SKM-1 (cell line): ENCODE measurements around the gene CARMIL1.
"Not testable (repeated sequence)": the region's sequence is repeated elsewhere in the genome, so short reads cannot be mapped to it uniquely, and the experiment has no call there.

Source experiments
- DNase-seq: peaks from one replicate; lab custom pipeline; 2025; ENCODE audit not compliant: unreplicated experiment; lab: John Stamatoyannopoulos, UW

CARMIL1 gene

DNA sequence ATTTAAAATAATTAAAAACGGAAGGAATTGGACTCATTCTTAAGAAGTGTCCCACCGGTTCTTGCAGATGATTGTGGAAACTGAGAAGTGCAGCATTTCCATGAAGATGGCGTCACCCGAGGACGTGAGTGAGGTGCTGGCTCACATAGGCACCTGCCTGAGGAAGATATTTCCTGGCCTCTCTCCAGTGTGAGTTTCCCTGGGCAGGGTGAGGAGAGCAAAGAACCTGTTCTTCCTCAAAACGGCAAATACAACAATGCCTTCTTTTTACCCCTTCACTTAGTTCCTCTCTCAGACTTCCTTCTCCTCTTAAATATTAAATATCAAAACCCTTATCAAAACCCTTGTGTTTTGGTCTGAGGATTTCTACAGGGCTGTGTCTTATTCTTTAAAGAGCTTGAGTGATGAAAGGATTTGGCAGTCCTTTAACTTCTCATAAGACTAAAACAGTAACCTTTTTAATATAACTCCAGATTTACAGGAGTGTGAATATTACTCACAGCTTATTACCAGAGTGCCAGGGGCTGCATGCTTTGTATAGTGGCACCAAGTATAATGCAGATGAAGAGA is 156.3 kb downstream of the CARMIL1 start:
- DNase-seq, result peak; percentile 32

GRCh38 chr6:25436760-25437159 is 157.6 kb downstream of the CARMIL1 start:
- no peak for DNase-seq

DNA sequence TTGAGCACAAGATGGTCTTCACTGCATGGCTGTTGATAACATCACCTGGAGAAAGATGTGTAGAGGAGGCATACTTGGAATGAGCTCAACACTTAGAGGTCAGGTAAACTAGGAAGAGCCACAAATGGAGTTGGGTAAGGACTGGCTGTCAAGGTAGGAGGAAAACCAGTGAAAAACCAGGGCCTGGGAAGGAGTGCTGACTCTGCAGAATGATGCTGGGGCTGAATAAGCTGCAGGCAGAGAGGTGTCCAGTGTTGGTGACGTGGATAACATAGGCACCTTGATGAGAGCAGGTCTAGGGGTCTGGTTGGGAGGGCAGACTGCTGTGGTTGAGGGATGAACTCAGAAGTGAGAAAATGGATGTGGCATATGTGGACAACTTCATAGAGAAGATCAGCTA is 160.2 kb downstream of the CARMIL1 start:
- DNase-seq, result no peak

DNA sequence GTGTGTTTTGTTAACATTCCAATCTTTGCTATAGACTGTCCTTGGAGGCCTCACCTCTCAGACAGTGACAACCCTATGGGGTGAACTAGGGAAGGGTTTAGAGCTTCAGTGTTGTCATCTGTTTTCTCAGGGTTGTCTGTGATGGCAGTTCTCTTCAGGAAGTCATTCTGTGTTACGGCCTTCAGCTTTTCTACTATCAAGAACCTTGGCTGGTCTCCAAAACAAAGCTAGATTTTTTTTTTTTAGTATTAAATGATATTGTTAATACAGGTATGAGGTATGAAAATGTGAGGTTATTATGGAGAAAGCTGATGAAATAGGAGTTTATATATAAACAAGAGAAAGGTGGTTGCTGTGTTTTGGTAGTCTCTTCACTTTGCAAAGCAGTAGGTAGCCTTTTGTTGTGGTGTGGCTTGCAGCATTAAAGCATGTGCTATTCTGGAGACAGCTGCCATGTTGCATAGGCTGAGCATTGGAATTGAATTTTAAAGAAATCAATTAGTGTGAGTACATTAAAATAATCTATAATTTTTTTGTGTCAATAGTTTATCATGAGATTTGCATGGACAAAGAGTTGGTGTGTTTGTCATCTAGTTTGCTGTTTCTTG is 162.6 kb downstream of the CARMIL1 start:
- no peak for DNase-seq

GRCh38 chr6:25442898-25443297 is 163.7 kb downstream of the CARMIL1 start:
- DNase-seq, result no peak

DNA sequence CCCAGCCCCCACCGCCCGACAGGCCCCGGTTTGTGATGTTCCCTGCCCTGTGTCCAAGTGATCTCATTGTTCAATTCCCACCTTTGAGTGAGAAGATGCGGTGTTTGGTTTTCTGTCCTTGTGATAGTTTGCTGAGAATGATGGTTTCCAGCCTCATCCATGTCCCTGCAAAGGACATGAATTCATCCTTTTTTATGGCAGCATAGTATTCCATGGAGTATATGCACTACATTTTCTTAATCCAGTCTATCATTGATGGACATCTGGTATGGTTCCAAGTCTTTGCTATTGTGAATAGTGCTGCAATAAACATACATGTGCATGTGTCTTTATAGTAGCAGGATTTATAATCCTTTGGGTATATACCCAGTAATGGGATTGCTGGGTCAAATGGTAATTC is 165.3 kb downstream of the CARMIL1 start:
- DNase-seq, result not testable (repeated sequence)

- no peak for DNase-seq
Measured at GRCh38 chr6:25446830-25447569, 167.8 kb downstream of the CARMIL1 start.

DNA sequence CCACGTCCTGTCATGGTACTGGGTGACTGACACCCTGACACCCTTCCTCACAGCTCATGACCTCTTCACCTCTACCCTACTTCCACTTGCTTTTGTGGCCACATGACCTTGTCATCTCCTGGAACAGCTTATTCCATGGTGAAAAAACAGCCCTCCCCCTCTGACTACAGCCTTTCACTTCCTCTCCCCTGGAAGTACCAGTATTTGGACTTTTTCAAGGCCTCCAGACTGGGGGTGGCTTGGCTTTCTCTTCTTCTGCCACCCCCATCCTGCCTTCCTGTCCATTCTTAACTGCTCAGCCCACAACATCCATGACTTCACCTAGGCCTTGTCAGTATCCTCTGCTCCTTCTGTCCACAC is 168.4 kb downstream of the CARMIL1 start:
- DNase-seq, result no peak

DNA sequence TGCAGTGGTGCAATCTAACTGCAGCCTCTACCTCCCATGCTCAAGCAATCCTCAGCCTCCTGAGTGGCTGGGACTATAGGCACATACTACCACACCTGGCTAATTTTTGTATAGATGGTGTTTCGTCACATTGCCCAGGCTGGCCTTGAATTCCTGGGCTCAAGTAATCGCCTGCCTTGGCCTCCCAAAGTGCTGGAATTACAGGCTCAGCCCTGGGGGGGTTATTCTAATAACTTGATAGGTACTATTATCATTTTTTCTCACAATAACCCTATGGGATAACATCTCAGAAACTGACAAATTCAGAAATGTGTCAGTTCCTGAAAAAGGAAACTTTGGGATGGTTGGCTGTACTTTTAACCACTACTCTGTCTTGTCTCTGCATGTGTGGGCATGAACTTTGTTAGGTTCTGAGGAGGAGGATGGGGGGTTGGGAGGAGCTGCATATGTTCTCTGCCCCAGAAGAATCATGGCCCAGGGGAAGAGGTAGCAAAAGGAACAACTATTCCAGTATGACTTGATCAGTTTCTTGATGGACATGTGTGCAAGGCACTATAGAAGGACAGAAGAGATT is 169.9 kb downstream of the CARMIL1 start:
- DNase-seq, result no peak

DNA sequence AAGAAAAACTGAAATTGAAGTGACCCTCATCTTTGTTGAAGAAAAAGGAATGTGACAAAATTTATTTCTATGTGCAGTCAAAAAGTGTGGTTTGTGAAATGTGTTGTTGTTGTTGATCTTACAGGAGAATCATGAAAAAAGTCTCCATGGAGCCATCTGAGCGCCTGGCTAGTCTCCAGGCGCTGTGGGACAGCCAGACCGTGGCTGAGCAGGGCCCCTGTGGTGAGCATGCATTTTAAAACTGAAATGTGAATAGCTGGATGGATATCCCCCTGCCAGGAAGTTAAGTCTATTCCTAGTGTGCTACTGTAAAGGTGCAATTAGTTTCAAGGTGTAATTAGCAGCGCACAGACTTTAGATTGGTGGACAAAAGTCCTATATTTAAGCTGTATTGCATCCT is 170.6 kb downstream of the CARMIL1 start:
- no peak for DNase-seq

DNA sequence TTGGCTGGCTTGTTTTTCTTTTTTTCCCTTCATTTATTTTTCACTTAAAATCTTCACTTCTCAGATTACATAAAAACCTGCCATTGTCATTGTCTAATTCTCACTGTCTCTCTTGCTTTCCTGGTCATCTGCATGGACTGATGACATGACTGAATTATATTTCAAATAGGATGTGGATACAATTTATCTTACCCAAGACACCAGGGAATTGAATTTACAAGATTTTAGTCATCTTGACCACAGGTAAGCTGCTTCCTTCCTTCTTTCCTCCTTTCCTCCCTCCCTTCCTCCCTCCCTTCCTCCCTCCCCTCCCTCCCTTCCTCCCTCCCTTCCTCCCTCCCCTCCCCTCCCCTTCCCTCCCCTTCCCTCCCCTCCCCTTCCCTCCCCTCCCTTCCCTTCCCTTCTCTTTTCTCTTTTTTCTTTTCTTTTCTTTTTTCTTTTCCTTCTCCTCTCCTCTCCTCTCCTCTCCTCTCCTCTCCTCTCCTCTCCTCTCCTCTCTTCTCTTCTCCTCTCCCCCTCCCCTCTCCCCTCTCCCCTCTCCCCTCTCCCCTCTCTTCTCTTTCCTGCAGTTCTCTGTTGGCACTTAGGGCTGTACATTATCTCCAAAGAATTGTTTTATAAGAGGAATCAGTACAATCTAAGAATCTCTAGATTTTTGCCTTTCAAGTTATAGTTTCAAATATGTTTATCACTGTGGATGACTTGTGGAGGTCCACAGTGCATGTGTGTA is 171.5 kb downstream of the CARMIL1 start:
- DNase-seq, result no peak

DNA sequence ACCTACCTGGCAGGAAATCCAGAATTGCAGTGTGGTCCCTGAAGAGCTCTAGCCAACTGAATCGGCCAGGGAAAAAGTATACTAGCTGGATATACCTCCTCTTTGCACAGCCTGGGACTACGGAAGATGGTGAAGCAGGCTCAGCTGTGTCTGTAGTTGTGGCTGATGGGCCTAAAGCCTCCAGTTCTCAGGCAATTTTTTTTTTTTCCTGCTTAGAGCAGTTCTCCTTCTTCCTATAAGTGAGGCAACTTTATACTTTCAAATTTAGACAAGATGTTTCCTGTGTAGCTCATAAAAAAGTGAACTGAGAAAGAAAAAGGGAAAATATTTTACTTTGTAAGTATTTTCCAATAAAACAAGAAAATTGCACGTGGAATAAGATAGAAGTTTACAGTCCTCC is 172.9 kb downstream of the CARMIL1 start:
- no peak for DNase-seq

DNA sequence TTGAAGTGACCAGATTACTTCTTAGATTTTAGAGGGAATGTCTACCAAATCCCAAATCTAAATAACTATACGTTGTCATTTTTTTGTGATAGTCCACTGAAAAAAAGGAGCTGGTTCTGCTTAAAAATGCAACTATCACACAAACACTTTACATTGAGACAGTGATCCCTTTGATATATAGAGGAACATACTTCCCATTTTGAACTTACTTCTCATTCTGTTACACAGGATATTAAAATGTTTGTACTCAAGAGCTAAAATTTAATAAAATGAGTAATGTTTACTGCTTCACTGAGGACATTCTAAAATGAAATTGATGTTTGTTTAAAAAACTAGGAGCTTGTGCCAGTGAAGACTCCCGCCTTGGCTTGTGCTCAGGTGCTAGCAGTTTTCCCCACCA is 174.1 kb downstream of the CARMIL1 start:
- no peak for DNase-seq

GRCh38 chr6:25454136-25454535 is 175.0 kb downstream of the CARMIL1 start:
- DNase-seq, result no peak

DNA sequence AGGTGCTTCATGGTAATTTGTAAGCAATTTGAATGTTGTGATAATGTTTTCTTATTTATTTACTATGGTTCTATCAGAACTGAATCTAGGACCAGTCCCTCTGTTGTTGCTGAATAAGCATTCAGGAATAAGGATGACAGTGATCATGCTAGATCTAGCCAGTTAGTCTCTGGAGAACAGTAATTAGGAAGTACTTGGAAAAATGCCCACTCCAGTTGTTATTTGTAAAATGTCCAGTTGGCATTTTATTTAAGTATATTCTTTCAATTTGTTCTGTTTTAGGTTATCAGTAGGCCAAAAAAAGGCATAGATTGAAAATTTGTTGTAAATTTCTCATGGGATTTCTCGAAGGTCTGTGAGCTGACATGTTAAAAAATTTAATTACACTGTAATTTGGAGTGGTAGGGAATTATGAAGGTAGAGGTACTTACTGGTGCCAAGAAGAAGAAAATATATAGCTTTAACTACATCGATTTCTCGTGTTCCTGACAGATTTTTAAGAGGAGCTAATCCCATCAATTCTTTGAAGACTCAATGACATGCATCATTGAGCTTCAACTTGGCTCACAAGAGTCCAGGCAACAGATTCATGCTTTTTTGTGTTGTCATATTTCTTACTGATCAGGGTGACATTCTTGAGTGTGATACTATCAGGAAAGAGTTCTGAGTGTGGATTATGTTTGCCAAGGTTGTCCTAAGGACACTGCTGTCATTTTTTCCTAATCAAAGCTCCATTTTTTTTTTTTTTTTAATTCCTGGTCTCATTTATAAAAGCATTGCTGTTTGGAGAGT is 177.3 kb downstream of the CARMIL1 start:
- no peak for DNase-seq

DNA sequence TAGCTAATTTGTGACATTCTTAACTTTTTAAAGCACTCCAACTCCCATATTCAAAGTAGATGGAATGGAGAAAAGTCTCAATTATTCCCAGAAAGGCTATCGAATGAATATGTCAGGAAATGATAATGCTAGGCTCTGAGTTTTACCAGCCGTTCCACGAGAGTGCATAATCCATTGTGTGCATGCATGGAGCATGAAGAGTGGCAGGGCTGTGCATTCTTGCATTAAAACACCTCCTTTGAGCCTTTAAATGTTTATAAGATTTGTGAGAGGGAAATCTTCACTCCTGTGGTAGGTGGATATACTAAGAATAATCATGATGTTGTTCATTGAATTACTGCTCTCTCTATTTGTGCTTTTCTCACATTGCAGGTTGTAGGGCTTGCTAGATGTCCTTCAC is 178.3 kb downstream of the CARMIL1 start:
- no peak for DNase-seq

- DNase-seq, result no peak
Measured at GRCh38 chr6:25458485-25458884, 179.3 kb downstream of the CARMIL1 start.

DNA sequence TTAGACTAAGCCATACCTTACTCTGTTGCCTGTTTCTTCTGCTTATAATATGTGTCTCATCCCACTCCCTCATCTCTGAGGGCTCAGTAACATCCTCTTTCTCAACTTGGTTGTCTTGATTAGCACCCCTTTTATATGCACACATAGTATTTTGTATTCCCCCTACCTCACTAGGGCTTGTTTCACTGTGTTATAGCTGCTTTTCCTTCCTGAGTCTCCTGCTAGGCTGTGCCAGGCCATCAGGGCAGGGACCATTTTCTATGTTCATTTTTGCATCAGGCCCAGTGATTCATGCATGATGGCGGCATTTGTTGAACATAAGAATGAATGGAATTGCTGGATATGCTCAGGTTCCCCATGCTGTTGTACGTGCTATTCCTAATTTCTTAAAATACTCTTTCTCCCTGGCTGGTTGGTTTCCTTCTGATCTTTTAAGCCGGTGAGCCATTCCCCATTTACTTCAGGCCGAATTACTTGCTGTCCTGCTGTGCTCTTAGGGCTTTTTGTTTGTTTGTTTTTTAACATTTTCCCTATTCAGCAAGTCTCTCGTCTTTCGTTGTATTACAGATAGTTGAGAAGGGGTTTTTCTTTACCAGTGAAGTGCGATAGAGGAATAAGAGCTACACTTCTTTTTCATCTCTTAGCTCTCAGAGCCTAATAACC is 183.2 kb downstream of the CARMIL1 start:
- DNase-seq, result no peak

GRCh38 chr6:25463441-25463840 is 184.3 kb downstream of the CARMIL1 start:
- DNase-seq, result peak; percentile 69

DNA sequence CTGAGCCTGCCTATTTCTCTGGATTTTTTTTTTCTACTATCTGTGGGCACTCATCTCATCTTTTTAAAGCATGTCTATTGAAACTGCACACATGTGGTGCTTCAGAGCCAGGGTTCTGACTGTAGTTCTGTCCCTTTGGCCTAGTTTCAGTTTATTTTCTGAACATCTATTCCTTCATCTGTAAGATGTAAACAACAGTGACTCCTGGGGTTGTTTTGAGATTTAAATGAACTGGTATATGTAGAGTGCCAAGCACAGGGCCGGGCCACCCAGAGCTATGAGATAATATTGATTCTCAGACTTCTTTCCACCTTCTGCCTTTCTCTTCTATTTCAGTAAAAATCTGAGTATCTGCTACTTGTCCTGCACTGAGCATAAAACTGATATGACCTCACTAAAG is 185.1 kb downstream of the CARMIL1 start:
- no peak for DNase-seq
